Limb (tissue), 2 donors: ENCODE measurements around the gene KIFC3.

Experiments used
- DNase-seq, 2 donors: peaks; one replicate each; pipeline ENCODE4 v3.0.0-alpha.2; 2016; ENCODE audit errors: extremely low spot score in 2 of 2

KIFC3 gene

GRCh38 chr16:57766714-57767348 lies 35.5 kb downstream of the KIFC3 start:
- no peak for DNase-seq

GRCh38 chr16:57765160-57765728 lies 37.0 kb downstream of the KIFC3 start:
- no peak for DNase-seq

GRCh38 chr16:57764341-57765159 lies 37.7 kb downstream of the KIFC3 start:
- DNase-seq: no peak

- DNase-seq: no peak
Observed at GRCh38 chr16:57764006-57764340, 38.3 kb downstream of the KIFC3 start.

GRCh38 chr16:57763285-57764005 lies 38.8 kb downstream of the KIFC3 start:
- no peak for DNase-seq

- DNase-seq: no peak
Observed at GRCh38 chr16:57762365-57763040, 39.8 kb downstream of the KIFC3 start.

GRCh38 chr16:57761957-57762356 lies 40.3 kb downstream of the KIFC3 start:
- DNase-seq: no peak

- no peak for DNase-seq
Observed at GRCh38 chr16:57761301-57761700, 41.0 kb downstream of the KIFC3 start.

- DNase-seq: no peak
Observed at GRCh38 chr16:57760357-57761160, 41.7 kb downstream of the KIFC3 start.

- DNase-seq: no peak
Observed at GRCh38 chr16:57759541-57760356, 42.5 kb downstream of the KIFC3 start.

- no peak for DNase-seq
Observed at GRCh38 chr16:57759131-57759530, 43.2 kb downstream of the KIFC3 start.

- DNase-seq: no peak
Observed at GRCh38 chr16:57758331-57759117, 43.8 kb downstream of the KIFC3 start.

GRCh38 chr16:57757883-57758282 lies 44.4 kb downstream of the KIFC3 start:
- DNase-seq: no peak

- DNase-seq: peak; percentile 55 to 87
Observed at GRCh38 chr16:57757326-57757786, 44.9 kb downstream of the KIFC3 start.

- peak in 1 of 2 donors; percentile 33 for DNase-seq
Observed at GRCh38 chr16:57756424-57757325, 45.6 kb downstream of the KIFC3 start.

GRCh38 chr16:57755726-57756423 lies 46.4 kb downstream of the KIFC3 start:
- peak in 1 of 2 donors; percentile 24 for DNase-seq

- DNase-seq: peak in 1 of 2 donors; percentile 28
Observed at GRCh38 chr16:57755061-57755684, 47.1 kb downstream of the KIFC3 start.
